SW 1271 (cell line): Measurements from ENCODE around the gene EGLN1.

Experiments
- DNase-seq, 2 experiments: peaks; one replicate each; lab custom pipeline; 2025; lab: John Stamatoyannopoulos, UW

The EGLN1 gene

GRCh38 chr1:231396643-231397042 is 25.4 kb downstream of the EGLN1 start:
- DNase-seq: no peak

DNA sequence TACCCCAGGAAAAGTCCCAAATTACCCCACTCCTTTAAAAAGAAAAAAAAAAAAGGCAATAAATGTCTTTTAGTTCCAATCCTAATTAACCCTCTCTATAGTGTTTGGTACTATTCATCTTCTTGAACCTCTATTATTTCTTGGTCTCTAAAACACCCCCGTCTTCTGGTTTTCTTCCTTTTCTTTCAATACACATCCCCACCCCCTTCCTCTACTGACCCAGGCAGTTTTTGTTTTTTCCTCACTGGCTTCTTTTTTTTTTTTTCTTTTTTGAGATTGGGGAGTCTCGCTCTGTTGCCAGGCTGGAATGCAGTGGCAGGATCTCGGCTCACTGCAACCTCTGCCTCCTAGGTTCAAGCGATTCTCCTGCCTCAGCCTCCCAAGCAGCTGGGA is 26.1 kb downstream of the EGLN1 start:
- DNase-seq: no peak

- DNase-seq: peak; percentile 36 to 89
Measured at GRCh38 chr1:231395076-231395997, 26.8 kb downstream of the EGLN1 start.

- no peak for DNase-seq
Measured at GRCh38 chr1:231393668-231394067, 28.4 kb downstream of the EGLN1 start.

- no peak for DNase-seq
Measured at GRCh38 chr1:231392389-231393131, 29.5 kb downstream of the EGLN1 start.

- peak in 1 of 2 experiments; percentile 20 for DNase-seq
Measured at GRCh38 chr1:231390071-231390470, 32.0 kb downstream of the EGLN1 start.

- DNase-seq: peak in 1 of 2 experiments; percentile 50
Measured at GRCh38 chr1:231387770-231388669, 34.1 kb downstream of the EGLN1 start.

- no peak for DNase-seq
Measured at GRCh38 chr1:231386466-231386865, 35.6 kb downstream of the EGLN1 start.

DNA sequence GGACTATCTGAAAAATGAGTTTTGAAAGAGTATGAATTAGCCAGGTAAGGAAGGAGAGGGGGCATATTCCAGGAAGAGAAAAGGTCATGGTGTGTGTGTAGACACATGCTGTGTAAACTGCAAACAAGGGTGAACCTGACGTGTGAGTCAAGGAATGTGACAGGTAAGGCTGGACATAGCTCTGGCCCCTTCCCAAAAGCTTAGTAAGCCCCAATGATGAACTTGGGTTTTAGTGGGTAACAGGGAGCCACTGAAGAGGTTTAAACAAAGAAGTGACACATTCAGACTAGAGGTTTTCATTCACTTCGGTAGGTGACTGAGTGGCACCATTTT is 36.7 kb downstream of the EGLN1 start:
- DNase-seq: no peak

DNA sequence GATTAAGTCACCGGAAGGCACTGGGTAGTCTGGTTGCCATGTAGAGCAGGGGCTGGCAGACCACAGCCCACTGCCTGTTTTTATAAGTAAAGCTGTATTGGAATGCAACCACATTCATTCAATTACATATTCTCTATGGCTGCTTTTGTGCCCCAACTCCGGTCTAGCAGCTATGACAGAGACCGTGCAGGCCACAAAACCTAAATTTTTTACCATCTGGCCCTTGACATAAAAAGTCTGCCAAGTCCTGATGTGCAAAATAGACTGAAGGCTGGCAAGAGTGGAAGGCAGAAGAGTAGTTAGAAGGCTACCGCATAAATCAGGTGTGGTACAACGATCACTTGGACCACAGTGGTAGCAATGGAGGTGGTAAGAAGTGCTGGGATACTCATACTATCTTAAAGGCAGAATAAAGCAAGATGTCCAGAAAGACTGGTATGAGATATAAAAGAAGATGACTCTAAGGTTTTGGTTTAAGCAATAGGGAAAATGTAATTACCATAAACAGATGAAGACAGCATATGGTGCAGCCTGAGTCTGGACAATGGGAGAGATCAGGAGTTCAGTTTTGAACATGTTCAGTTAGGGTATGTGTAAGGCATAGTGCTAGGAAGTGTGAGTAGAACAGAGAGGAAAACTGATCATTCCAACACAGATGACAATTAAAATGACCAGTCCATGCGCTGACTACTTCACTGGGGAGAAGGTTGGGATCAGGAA is 37.2 kb downstream of the EGLN1 start:
- DNase-seq: no peak

- no peak for DNase-seq
Measured at GRCh38 chr1:231383159-231383860, 38.8 kb downstream of the EGLN1 start.

DNA sequence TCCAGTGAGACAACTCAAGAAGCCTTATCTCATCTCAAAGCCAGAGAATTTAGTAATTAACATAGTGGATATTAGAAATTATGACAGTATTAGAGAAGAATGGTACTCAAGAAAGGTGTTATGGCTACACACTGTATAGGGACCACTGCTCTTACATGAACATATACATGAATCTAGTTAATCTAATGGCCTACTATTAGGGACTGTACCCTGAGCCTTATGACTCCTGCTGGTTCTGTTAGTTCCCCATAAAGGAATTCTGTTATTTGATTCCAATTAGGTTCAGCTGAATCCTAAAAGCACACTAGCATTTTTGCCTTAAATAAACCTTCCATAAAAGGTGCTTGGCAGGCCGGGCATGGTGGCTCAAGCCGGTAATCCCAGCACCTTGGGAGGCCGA is 39.7 kb downstream of the EGLN1 start:
- DNase-seq: no peak

- DNase-seq: no peak
Measured at GRCh38 chr1:231381729-231382128, 40.4 kb downstream of the EGLN1 start.

GRCh38 chr1:231376875-231377549 is 45.1 kb downstream of the EGLN1 start:
- no peak for DNase-seq

- no peak for DNase-seq
Measured at GRCh38 chr1:231376101-231376500, 46.0 kb downstream of the EGLN1 start.

- DNase-seq: no peak
Measured at GRCh38 chr1:231374394-231374793, 47.7 kb downstream of the EGLN1 start.

DNA sequence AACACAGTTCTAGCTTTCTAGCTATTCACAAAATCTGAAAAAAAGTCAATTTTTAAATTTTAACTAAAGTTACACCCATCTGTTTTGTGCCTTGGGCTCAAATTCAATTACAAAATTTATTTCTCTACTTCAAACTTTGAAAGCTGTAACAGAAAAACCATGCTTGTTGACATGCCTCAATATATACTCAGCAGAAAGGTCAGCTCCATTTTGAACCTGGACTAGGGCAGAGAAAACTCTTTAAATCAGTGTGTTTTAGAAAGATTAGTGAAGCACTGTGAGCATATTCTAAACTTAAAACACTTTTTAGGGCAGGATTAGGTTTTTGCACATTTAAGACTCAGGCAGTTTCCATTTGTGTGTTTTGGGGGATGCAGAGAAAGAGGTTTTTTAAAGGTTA is 49.6 kb downstream of the EGLN1 start:
- DNase-seq: no peak

DNA sequence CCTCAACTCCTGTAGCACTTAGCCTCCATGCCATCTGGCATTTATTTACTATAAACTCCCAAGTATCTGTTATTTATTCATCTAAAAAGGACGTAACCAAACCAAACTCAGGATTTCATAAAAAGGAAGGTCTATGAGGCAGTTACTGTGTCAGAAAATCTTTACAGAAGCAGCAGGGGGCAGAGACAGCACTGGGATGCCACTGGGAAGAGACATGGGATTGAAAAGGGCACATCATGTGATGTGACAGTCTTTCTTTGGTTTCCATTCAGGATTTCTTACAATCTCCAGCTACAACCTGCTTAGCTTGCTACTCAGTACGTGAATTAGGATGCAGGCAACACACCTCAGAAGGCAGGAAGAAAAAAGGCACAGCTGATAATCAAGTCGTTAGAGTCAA is 52.8 kb downstream of the EGLN1 start:
- no peak for DNase-seq

DNA sequence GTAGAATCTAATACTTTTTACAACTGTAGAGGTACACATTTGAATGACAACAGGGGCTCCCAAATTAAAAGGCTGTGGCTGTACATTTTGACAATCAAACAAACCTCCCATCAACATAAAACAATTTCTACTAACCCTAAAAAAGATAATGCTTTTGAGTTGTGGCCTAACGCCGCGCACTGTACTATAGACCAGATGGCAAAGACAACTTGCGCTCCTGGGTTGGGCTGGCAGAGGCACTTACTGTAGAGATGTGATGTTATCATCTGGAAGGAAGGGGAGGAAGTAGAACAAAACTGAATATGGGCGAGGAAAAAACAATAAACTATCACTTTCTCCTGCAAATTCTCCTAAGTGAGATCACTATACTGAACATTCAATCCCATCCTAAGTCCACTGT is 57.9 kb downstream of the EGLN1 start:
- no peak for DNase-seq

GRCh38 chr1:231363624-231364023 is 58.5 kb downstream of the EGLN1 start:
- no peak for DNase-seq
